Neural crest cell (in vitro differentiated cells): Measurements from ENCODE around the gene TMEM135. TPM values are rescaled to one million over a fixed set of nuclear protein-coding genes. Genes with fewer than 3 reads are reported as not detected.
"Not testable (repeated sequence)": the region's sequence is repeated elsewhere in the genome, so short reads cannot be mapped to it uniquely, and the experiment has no call there.

Experiments
- DNase-seq: peaks from one replicate; pipeline ENCODE4 v3.0.0; 2021; ENCODE audit warnings: low read depth, mixed read lengths, low spot score
- H3K27ac Mint-ChIP-seq: one replicate; pipeline ENCODE4 v1.8.0; 2021; ENCODE audit warnings: mild to moderate bottlenecking, mixed read lengths; ENCODE audit not compliant: unreplicated experiment
- H3K27me3 Mint-ChIP-seq: 2 replicates; pipeline ENCODE4 v1.8.0; 2021; ENCODE audit warnings: low read depth, mild to moderate bottlenecking, mixed read lengths
- H3K36me3 Mint-ChIP-seq: 2 replicates; pipeline ENCODE4 v1.8.0; 2021; ENCODE audit warnings: low read depth, mild to moderate bottlenecking, mixed read lengths
- H3K4me1 Mint-ChIP-seq: 2 replicates; pipeline ENCODE4 v1.8.0; 2021; ENCODE audit warnings: mixed read lengths
- H3K4me3 Mint-ChIP-seq: one replicate; pipeline ENCODE4 v1.8.0; 2021; ENCODE audit warnings: mild to moderate bottlenecking, mixed read lengths
- H3K9me3 Mint-ChIP-seq: 2 replicates; pipeline ENCODE4 v1.8.0; 2021; ENCODE audit warnings: mixed read lengths
- total RNA-seq: library from RNA; stranded (reverse); gene quantifications from 2 replicates; pipeline ENCODE4 v1.2.1, GENCODE V29; 2021
- TF ChIP-seq, protein P1 (sequence below): fragments of 200-600 bp; sonication (generic); conservative IDR thresholded peaks from 2 replicates; pipeline ENCODE4 v1.5.0; 2021; ENCODE audit warnings: antibody characterized with exemption, mild to moderate bottlenecking

The TMEM135 gene
- total RNA-seq, 1 donor from 2014 or later, result 39.5 TPM

GRCh38 chr11:87179621-87180020 is 141.9 kb downstream of the TMEM135 start:
- Mint-ChIP-seq H3K27ac (no peak overlapping the region), H3K9me3 (peaks cover 2% of the 10 kb centered on the region), H3K36me3 (peaks cover 19% of the 10 kb centered on the region), H3K4me3 (no peak overlapping the region), H3K27me3 (no peaks in the 10 kb centered on the region), H3K4me1 (peaks cover 15% of the 10 kb centered on the region)
- TF ChIP-seq, protein P1, sequence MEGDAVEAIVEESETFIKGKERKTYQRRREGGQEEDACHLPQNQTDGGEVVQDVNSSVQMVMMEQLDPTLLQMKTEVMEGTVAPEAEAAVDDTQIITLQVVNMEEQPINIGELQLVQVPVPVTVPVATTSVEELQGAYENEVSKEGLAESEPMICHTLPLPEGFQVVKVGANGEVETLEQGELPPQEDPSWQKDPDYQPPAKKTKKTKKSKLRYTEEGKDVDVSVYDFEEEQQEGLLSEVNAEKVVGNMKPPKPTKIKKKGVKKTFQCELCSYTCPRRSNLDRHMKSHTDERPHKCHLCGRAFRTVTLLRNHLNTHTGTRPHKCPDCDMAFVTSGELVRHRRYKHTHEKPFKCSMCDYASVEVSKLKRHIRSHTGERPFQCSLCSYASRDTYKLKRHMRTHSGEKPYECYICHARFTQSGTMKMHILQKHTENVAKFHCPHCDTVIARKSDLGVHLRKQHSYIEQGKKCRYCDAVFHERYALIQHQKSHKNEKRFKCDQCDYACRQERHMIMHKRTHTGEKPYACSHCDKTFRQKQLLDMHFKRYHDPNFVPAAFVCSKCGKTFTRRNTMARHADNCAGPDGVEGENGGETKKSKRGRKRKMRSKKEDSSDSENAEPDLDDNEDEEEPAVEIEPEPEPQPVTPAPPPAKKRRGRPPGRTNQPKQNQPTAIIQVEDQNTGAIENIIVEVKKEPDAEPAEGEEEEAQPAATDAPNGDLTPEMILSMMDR, result no peak
- no peak for DNase-seq

DNA sequence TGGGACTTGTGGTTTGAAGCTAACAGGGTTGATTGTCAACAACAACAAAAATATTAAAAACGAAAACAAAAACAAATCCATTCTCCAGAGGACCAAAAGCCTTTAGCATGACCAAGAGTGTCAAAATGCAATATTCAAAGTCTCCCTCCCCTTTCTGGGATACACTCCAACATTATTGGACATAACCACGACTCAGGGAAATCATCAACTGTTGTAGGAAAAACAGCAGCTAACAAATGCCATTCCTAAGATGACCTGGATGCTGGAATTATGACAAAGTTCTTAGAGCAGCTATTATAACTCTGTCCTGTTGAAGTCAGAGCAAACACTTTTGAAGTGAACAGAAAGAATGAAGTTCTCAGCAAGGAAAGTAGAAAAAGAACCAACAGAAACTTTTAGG is 143.0 kb downstream of the TMEM135 start:
- peaks cover 2% of the 10 kb centered on the region for H3K9me3 Mint-ChIP-seq
- peaks cover 21% of the 10 kb centered on the region for H3K36me3 Mint-ChIP-seq
- DNase-seq, result no peak
- TF ChIP-seq, protein P1, result no peak
- H3K27ac Mint-ChIP-seq, result no peak overlapping the region
- H3K4me3 Mint-ChIP-seq, result no peak overlapping the region
- H3K4me1 Mint-ChIP-seq, result peaks cover 15% of the 10 kb centered on the region
- H3K27me3 Mint-ChIP-seq, result no peaks in the 10 kb centered on the region

GRCh38 chr11:87181143-87181542 is 143.4 kb downstream of the TMEM135 start:
- H3K27ac Mint-ChIP-seq, result no peak overlapping the region
- peaks cover 2% of the 10 kb centered on the region for H3K9me3 Mint-ChIP-seq
- TF ChIP-seq, protein P1, result no peak
- H3K4me3 Mint-ChIP-seq, result no peak overlapping the region
- no peak for DNase-seq
- H3K27me3 Mint-ChIP-seq, result no peaks in the 10 kb centered on the region
- H3K4me1 Mint-ChIP-seq, result peaks cover 15% of the 10 kb centered on the region
- H3K36me3 Mint-ChIP-seq, result peaks cover 21% of the 10 kb centered on the region

GRCh38 chr11:87185228-87185627 is 147.5 kb downstream of the TMEM135 start:
- Mint-ChIP-seq H3K4me1 (peaks cover 14% of the 10 kb centered on the region), H3K27me3 (no peaks in the 10 kb centered on the region), H3K27ac (no peak overlapping the region), H3K9me3 (no peaks in the 10 kb centered on the region), H3K36me3 (peaks cover 2% of the 10 kb centered on the region), H3K4me3 (no peak overlapping the region)
- TF ChIP-seq, protein P1, result no peak
- DNase-seq, result no peak

DNA sequence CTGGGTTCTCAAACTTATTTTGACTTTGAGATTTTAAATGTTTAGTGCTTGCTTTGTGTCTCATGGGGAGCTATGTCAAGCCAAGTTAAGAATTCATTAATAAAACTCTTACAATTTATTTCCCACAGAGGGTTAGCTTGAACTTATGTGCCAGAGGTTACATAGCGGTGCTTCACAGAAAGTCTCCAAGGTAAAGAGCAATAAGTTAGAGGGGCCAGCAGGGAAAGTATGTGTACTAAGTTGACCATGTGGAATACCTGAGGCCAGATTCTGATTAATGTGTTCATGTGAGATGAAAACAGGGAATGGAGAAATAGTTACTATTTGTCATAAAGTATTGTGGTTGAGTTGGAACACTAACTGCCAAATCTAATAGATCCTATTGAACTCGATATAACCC is 149.3 kb downstream of the TMEM135 start:
- TF ChIP-seq, protein P1, result no peak
- Mint-ChIP-seq H3K9me3 (no peaks in the 10 kb centered on the region), H3K36me3 (peaks cover 5% of the 10 kb centered on the region), H3K27ac (no peak overlapping the region), H3K27me3 (no peaks in the 10 kb centered on the region), H3K4me1 (peaks cover 13% of the 10 kb centered on the region), H3K4me3 (no peak overlapping the region)
- DNase-seq, result no peak

- TF ChIP-seq, protein P1, result no peak
Observed at GRCh38 chr11:87187930-87188329, 150.2 kb downstream of the TMEM135 start.

GRCh38 chr11:87188396-87188795 is 150.7 kb downstream of the TMEM135 start:
- H3K27me3 Mint-ChIP-seq, H3K36me3 Mint-ChIP-seq, H3K4me3 Mint-ChIP-seq, H3K9me3 Mint-ChIP-seq, H3K27ac Mint-ChIP-seq, DNase-seq: not testable (repeated sequence)
- peaks cover 13% of the 10 kb centered on the region for H3K4me1 Mint-ChIP-seq

More at GRCh38 chr11:87187930-87188329, 150.2 kb downstream of the TMEM135 start:
- H3K27ac Mint-ChIP-seq, result no peak overlapping the region
- no peak overlapping the region for H3K4me3 Mint-ChIP-seq
- H3K27me3 Mint-ChIP-seq, result no peaks in the 10 kb centered on the region
- H3K36me3 Mint-ChIP-seq, result peaks cover 5% of the 10 kb centered on the region
- DNase-seq, result no peak
- H3K9me3 Mint-ChIP-seq, result no peaks in the 10 kb centered on the region
- H3K4me1 Mint-ChIP-seq, result peaks cover 13% of the 10 kb centered on the region

GRCh38 chr11:87188921-87189320 is 151.2 kb downstream of the TMEM135 start:
- not testable (repeated sequence) for H3K27me3 Mint-ChIP-seq, H3K4me3 Mint-ChIP-seq, DNase-seq, H3K9me3 Mint-ChIP-seq, H3K36me3 Mint-ChIP-seq
- H3K4me1 Mint-ChIP-seq, result peaks cover 13% of the 10 kb centered on the region
- peak overlapping the region; percentile 62 for H3K27ac Mint-ChIP-seq
